ENCODE data around the gene MAP1LC3B.
"Not testable (repeated sequence)": the region's sequence is repeated elsewhere in the genome, so short reads cannot be mapped to it uniquely, and the experiment has no call there.

Gene MAP1LC3B

GRCh38 chr16:87361916-87362619 is 30.1 kb upstream of the MAP1LC3B start:
- DNase-seq = no peak

DNA sequence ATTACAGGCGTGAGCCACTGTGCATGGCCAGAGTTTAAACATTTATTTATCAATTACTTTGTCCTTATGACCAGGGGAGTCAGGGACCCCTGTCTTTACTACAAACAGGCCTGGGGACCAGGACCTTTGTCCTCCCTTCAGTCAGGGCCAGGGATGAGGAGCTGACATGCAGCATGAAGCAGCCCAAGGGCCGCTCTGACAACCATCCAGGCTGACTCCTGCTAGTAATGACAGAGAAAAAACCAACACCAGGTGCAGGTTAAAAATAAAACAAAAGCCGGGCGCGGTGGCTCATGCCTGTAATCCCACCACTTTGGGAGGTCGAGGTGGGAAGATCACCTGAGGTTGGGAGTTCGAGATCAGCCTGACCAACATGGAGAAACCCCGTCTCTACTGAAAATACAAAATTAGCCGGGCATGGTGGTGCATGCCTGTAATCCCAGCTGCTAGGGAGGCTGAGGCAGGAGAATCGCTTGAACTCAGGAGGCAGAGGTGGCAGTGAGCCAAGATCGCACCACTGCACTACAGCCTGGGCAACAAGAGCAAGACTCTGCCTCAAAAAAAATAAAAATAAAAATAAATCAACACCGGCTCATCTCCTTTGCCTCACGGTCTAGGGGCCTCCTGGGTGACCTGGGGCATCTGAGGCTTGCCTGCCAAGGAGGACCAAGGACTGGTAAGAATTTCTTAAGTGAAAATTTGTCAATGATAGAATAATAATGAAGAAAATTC is 29.1 kb upstream of the MAP1LC3B start:
- DNase-seq = not testable (repeated sequence)

DNA sequence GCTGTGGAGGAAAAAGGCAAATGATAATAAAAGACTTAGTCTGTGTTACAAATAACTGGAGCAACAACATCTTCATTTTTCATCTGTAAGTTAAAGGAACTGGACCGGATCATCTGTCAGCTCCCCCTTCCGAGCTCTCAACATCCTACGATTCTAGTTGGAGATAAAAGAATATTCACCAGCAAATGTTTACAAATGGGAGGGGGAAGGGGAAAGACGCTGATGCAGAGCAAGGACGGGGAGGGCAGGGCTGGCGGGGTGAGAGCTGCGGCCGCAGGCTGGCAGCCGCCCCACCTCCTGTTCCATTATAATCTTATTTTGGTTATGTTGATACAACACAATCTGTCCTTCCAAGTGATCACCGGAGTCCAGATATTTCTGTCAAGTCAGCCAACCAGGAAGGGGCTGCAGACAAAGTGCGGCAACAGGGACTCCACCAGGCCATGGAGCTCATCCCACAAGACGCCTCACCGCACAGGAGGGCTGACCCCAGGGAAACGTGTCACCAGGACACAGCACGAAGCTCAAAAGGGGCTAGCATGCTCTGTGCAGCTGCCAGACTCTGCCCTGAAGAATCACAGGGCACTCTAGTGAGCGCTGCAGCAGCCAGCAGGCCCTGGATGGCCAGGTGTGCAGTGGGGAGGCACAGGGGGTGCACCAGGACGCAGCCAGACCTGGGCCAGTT is 28.2 kb upstream of the MAP1LC3B start:
- no peak for DNase-seq

DNA sequence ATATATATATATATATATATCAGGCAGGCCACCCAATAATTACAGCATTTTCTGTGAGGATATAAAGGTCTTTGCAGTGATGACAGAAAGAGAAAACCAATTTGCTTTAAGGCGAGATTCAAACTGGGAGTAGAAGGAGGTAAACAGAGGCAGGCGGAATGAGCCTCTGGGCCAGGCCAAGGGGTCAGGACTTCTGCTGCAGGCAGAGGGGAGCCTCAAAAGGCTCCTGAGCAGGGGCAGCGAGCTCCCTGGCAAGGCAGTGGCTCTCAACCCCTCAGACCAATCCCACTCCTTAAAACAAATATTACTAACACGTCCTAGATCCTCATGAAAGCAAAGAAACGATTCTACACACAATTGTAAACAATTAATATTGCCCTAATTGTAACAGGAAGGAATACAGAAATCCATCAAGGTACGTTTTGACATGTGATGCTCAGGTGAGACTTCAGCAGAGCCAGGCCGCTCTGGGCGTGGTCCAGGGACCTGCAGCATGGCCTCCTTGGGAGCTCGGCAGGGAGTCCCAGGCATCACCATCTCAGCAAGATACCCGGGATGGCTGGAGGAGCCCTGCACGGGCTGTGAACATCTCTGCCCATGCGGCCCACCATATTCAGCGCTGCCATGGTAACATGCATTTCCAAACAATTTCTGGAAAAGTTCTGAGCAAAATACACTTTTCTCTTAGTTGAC is 27.0 kb upstream of the MAP1LC3B start:
- DNase-seq = no peak

DNA sequence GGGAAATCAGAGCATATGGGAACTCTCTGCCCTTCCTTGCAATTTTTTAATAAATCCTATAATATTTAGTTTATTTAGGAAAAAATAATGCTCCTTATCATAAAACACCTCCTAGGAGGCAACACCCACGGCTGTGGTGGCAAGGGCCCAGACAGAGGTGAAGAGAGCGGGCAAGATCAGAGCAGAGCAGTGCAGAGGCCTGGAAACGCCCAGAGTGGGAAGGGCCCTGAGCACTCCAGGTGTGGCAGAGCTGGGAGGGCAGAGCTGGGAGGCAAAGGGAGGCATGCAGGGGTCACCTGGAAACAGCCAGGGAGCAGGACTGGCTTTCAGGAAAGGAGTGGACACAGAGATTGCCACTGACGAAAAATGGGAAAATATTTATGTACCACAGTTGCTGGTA is 25.8 kb upstream of the MAP1LC3B start:
- DNase-seq = no peak

GRCh38 chr16:87366930-87367329 is 25.2 kb upstream of the MAP1LC3B start:
- DNase-seq = no peak

DNA sequence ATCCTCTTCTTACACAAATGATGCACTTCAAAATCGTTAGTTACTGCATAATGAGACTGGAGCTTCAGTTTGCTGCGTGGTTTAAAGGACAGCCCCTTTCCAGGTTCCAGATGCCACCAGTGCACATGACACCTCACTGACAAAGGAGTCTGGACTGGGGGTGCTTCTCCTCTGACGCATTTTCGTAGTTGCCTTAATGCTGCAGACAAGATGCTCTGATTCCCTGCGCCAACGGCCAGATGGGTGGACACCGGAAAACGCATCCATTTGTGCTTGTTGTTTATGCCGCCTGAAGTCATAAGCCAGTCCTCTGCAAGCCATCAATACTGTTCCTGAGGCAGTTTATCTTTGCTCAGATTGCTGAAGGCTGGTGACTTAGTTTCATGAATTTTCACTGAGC is 24.6 kb upstream of the MAP1LC3B start:
- no peak for DNase-seq

DNA sequence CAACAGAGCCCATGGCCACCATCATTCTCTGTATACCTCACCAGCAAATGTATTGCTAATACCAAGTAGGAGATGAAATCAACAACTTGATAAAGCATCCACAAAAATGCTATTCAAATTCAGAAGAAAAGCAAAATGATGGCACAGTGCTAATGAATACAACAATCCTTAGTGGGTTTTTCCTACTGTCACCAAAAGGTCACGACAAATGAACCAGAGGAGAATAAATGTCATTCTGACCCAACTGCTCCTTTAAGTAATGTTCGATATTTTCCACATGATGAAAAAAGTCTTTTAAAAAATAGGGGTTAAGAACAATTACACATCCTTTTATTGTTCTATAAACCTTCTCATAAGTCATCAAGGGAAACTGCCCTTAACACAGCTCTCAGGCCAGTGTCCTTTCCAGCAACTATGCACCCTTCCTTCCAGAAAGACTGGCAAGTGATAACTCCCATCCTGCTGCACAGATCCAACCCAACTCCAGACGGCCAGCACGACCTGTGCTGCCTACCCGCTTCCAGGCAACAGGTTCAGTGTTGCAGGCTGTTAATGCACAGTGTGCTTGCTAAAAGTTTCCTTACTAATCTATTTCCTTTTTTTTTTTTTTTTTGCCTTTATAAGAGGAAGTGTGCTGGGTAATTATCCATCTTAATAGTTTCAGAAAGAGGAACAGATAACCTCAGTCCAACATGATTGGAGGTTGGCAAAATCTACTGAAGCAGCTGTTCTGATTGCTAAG is 23.9 kb upstream of the MAP1LC3B start:
- no peak for DNase-seq

DNA sequence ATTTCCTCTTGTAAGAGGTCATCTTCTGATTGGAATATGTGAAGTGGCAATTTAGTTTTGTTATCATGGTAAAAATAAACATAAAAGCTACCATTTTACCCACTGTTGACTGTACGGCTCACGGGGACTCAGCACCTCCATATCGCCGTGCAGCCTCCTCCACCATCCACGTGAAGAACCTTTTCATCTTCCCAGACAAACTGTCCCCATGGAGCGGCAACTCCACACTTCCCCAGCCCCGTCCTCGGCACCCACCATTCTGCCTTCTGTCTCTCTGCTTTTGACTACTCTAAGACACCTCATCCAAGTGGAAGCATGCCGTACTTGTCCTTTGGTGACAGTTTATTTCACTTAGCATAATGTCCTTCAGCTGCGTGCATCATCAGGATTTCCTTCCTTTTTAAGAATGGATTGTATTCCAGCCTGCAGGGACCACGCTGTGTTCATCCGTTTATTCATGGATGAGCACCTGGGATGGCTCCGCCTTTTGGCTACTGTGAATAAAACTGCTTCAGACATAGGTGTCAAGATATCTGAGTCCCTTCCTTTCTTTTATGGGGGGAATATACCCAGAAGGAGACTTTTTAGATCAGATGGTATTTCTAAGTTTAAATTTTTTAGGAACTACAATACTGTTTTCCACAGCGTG is 22.9 kb upstream of the MAP1LC3B start:
- no peak for DNase-seq

GRCh38 chr16:87369796-87370719 is 22.1 kb upstream of the MAP1LC3B start:
- DNase-seq = no peak

DNA sequence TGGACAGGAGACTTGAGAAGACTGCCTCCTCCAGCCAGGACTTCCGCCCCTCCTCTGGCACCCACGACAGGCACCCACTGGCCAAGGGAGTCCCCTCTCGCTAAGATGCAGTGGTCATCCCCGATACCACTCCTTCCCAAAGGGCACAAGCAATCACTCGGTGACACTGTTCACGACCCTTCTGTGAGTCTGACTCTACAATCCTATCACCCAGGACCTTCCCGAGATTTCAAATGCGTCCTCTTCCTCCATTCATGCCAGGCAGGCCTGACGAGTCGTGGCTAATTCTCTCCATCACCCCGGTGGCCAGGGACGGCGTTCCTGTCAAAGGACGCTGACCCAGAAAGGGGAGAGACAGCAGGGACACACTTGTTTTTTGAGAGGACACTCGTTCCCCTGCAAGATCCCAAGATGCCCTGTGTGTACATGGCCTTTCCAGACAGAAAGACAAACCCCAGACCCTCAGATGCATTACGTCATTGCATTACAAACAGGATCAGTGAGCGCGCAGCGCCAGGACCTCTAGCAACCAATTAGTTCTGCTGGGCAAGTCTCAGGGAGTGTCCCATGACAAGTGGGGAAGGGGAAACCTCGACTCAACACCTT is 20.8 kb upstream of the MAP1LC3B start:
- DNase-seq = no peak

GRCh38 chr16:87372305-87372704 is 19.8 kb upstream of the MAP1LC3B start:
- no peak for DNase-seq

GRCh38 chr16:87374313-87374712 is 17.8 kb upstream of the MAP1LC3B start:
- DNase-seq = no peak

DNA sequence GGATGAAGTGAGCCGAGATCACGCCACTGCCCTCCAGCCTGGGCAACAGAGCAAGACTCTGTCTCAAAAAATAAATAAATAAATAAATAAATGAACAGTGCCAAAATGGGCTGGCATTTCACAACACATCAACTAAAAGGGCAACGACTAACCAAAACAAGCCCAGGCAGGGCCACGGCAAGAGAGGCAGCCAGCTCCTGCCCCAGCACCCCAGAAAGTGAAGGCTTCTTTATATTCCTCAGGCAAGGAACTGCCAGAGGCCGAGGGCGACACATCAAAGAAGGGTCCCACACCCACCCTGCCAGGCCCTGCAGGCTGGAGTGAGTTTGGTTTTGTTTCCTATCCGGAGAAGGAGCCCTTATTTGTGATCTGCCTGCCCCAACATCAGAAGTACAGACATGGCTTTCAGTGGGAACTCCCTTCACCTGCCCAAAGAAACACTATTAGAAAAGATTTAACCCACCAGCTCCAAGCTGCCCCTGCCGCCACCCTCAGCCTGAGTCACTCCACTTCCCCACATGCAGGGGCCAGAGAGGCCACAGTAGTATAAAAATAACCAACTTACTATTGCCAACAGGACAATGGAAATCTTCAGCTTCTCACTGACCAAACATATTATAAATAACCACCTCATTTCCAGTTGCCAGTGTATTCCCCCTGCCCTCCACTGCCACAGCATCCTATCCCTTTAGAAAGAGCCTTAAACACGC is 16.6 kb upstream of the MAP1LC3B start:
- no peak for DNase-seq

DNA sequence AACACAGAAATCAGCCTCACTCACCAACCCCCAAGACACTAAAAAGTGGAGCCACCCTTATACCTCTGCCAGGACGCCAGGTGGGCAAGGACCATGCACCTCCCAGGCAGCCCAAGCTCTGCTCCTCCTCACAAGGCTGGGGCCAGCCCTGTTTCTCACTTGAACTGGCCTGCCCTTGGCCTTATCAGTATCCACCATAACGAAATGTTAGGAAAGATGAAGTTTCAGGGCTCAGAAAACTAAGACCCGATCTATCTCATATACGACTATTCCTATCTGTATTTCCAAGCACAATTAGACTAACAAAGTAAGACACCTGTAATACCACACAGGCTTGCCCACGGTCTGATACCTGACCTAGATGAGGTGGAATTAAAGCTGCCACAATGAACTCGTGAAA is 15.5 kb upstream of the MAP1LC3B start:
- DNase-seq = no peak

DNA sequence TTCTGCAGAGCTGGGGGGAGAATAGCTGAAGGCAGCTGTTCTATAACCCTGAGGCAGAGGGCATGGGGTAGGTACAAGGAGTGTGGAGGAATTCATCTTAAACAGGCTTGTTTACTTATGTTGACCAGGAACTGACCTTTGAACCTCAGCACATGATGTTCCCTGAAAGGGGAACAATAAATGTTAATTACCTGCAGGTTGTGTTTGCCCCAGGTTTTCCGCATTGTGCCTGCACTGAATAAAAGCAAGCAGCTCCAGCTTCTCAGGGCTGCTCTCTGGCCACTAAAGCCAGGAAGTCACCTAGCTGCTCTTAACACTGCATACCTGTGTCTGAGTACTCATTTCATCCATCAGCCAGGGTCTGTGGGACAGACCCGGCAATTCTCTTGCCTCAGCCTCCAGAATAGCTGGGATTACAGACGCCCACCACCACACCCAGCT is 12.8 kb upstream of the MAP1LC3B start:
- DNase-seq = peak; percentile 8

- no peak for DNase-seq
Observed at GRCh38 chr16:87380403-87380802, 11.7 kb upstream of the MAP1LC3B start.

GRCh38 chr16:87380881-87381280 is 11.3 kb upstream of the MAP1LC3B start:
- DNase-seq = no peak

GRCh38 chr16:87382023-87382785 is 9.9 kb upstream of the MAP1LC3B start:
- peak; percentile 56 for DNase-seq

Data from NCI-H69 (cell line).